GM20000 (cell line): Measurements from ENCODE around the gene SEC61A2.

Experiments used
- DNase-seq: peaks from one replicate; pipeline ENCODE4 v3.0.0; 2012; ENCODE audit warnings: low spot score
- CTCF ChIP-seq: IDR thresholded peaks from 2 replicates; pipeline ENCODE4 v1.5.1; 2012; ENCODE audit warnings: mild to moderate bottlenecking, control low read depth; ENCODE audit errors: extremely low read depth, missing control alignments

SEC61A2 gene

GRCh38 chr10:12191715-12192114, 62.2 kb downstream of the SEC61A2 start:
- no peak for DNase-seq
- no peak for TF ChIP-seq CTCF

- no peak for DNase-seq
- no peak for TF ChIP-seq CTCF
These were observed 63.7 kb downstream of the SEC61A2 start for GRCh38 chr10:12193193-12193592.

- peak; percentile 14 for DNase-seq
- no peak for TF ChIP-seq CTCF
These were observed 65.3 kb downstream of the SEC61A2 start for GRCh38 chr10:12194752-12195271.

- no peak for TF ChIP-seq CTCF
- peak; percentile 7 for DNase-seq
These were observed 65.8 kb downstream of the SEC61A2 start for GRCh38 chr10:12195281-12195602.

- peak; percentile 86 for DNase-seq
- TF ChIP-seq CTCF, result no peak
These were observed 66.4 kb downstream of the SEC61A2 start, which contains the start of the genes CDC123 and NUDT5 for GRCh38 chr10:12195603-12196506. CDC123 (plus strand) TSS chr10:12196188; CDS start chr10:12196246, 58 bp downstream. NUDT5 (minus strand) TSS chr10:12195891; CDS start chr10:12186291, 9,600 bp downstream.

- no peak for DNase-seq
These were observed 67.2 kb downstream of the SEC61A2 start for GRCh38 chr10:12196531-12197211.

More at GRCh38 chr10:12196531-12197211, 67.2 kb downstream of the SEC61A2 start:
- no peak for TF ChIP-seq CTCF
